CMK (cell line): ENCODE measurements around the gene SERPINB1.

ENCODE experiments used
- DNase-seq: peaks from one replicate; pipeline ENCODE4 v3.0.0-alpha.2; 2010; ENCODE audit warnings: low read depth

The SERPINB1 gene

GRCh38 chr6:2850538-2851113 lies 9.0 kb upstream of the SERPINB1 start:
- DNase-seq = no peak

- DNase-seq = no peak
Observed at GRCh38 chr6:2848851-2849250, 7.2 kb upstream of the SERPINB1 start.

DNA sequence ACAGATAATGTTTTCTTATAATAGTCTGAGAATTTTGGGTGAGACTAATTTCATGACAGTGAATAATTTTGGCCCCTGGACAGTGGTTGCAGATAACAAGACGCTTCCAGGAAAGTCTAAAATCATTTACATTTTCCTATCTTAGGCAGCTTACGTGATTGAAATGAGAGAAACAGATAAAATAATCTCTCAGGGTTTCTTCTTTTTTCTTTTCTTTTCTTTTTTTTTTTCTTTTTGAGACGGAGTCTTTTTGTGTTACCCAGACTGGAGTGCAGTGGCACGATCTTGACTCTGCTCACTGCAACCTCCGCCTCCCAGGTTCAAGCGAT lies 4.2 kb upstream of the SERPINB1 start:
- DNase-seq = no peak

DNA sequence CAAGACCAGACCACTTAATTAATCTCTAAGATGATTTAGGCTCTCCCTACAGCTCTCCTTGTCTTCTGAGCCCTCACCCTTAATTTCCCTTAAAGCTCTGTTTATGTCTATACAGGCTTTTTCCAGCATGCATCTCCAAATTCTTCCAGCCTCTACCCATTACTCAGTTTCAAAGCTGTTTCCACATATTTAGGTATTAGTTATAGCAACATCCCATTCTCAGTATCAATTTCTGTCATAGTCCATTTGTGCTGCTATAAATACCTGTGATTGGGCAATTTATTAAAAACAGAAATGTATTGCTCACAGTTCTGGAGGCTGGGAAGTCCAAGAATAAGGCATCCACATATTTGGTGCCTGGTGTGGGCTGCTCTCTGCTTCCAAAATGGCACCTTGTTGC lies 2.3 kb upstream of the SERPINB1 start:
- DNase-seq = no peak

GRCh38 chr6:2843138-2843740 lies 1.6 kb upstream of the SERPINB1 start:
- DNase-seq = no peak

- no peak for DNase-seq
Observed at GRCh38 chr6:2842139-2842552, 483 bp upstream of the SERPINB1 start.

GRCh38 chr6:2840749-2841061 lies 958 bp downstream of the SERPINB1 start:
- no peak for DNase-seq

GRCh38 chr6:2839982-2840748 lies 1.5 kb downstream of the SERPINB1 start:
- no peak for DNase-seq

DNA sequence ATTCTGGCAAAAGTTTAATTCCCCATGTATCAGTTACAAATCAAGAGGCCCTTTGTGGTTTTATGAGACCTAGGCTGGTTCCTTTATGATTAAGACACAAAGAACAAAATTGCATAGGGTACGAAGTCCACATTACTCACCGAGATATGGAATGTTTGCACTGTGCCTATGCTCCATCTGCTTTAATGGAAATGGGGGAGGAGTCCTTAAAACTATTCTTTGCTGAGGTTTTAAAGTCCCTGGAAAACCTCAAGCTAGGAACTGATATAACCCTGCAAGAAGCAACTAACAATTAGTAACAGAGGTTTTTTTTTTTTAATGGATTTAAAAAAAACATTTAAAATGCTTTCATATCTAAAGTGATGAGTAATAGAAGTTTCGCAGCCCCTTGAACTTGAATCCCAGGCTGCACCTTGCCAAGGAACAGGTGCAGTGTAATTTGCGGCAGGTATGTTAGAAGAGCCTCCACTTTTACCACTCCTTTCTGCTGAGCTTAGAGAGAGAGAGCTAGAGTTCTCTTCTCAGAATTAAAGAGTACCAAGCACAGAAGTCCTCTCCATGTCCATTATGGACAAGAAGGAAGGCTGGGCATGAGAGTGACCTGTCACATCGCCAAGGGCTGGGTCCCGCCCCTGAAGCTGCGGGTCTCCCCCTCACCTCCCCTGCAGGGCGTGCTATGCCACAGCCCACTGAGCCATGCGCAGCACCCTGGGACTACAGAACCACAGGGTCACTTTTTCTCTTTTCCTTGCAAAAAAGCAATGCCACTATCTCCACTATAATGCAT lies 2.3 kb downstream of the SERPINB1 start:
- DNase-seq = no peak

- DNase-seq = no peak
Observed at GRCh38 chr6:2838251-2838650, 3.4 kb downstream of the SERPINB1 start.

DNA sequence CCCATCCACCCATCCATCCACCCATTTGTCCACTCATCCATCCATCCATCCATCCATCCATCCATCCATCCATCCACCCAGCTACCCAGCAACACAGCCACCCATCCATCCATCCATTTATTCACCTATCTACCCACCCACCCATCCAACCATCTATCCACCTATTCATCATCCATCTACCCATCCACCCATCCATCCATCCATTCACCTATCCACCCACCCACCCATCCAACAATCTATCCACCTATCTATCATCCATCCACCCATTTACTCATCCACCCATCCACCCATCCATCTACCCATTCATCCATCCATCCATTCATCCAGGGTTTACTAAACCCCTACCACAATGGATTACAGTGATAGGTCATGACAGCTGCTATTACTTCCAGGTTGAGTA lies 7.4 kb downstream of the SERPINB1 start:
- DNase-seq = no peak

GRCh38 chr6:2831392-2831791 lies 10.3 kb downstream of the SERPINB1 start:
- DNase-seq = no peak

GRCh38 chr6:2830183-2830582 lies 11.5 kb downstream of the SERPINB1 start:
- DNase-seq = no peak

- DNase-seq = no peak
Observed at GRCh38 chr6:2829253-2829652, 12.4 kb downstream of the SERPINB1 start.

DNA sequence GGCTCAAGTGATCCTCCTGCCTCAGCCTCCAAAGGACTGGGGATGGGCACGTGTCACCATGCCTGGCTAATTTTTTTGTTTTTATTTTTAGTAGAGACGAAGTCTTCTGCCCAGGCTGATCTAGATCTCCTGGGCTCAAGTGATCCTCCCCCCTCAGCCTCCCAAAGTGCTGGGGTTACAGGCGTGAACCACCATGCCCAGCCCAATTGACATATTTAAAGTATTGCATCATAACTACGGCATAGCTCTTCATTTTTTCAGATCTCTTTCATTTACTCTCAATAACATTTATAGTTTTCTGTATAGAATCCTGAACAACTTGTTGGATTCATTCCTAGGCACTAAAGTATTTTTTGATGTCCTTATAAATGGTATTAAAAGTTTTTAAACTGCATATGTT lies 13.0 kb downstream of the SERPINB1 start:
- no peak for DNase-seq

GRCh38 chr6:2827142-2827541 lies 14.5 kb downstream of the SERPINB1 start:
- DNase-seq = no peak

DNA sequence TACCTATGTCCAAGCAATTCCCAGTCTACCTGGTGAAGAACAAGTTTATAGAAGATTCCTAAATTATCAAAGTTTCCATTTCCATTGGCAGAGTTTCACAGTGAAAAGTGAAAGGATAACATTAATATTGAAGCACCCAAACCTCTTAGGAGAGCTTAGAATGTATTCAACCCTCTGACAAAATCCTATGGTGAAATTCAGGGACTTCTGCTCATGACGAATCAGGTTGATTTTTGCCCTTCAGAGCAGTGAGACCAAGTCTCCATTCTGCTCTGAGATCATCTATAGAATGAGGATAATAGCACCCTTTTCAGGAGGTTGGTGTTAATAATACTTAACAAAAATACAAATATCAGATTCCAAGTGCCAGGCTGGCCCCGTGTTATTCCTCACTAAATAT lies 15.5 kb downstream of the SERPINB1 start:
- DNase-seq = no peak

DNA sequence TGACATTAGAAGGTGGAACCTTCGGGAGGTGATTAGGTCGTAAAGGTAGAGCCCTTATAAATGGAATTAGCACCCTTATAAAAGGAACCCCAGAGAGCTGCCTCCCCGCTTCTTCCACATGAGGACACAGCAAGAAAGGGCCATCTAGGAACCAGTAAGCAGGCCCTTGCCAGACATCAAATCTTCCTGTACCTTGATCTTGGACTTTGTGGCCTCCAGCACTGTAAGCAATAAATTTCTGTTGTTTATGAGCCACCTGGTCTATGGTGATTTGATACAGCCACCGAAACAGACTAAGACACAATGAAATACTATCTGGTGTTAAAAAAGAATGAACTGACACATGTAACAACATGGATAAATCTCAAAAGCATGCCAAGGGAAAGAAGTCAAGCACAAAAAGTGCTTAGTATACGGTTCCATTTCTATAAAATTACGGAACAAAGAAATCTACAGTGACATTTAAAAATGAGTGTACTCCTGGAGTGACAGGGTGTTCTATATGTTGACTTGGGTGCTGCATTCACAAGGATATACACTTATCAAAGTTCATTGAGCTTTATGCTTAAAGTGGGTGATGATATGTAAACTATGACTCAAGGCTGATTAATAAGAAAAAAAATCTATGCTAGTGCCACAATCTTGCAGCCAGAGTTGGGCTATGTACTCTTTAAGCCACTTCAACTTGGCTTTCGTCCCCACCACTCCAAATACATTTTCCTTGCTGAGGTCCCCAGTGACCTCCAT lies 18.4 kb downstream of the SERPINB1 start:
- no peak for DNase-seq

- DNase-seq = no peak
Observed at GRCh38 chr6:2821554-2821953, 20.1 kb downstream of the SERPINB1 start.

DNA sequence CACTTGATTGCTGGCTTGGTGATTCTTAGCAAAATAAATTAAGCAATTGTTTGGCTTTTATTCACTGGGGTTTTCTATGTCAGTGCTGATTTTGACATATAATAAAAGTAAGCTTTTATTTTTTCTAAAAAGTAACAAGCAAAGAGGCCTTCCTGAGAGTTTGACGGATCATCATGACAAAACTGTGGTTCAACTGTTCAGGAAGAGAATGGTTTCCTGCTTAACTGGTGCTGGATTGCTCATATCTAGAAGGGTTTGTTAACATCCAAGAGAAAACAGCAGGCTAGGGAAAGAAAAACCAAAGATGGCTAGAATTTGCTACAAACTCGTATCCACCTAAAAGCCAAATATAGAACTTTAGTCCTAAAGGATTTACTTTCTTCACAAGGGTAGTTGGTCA lies 21.2 kb downstream of the SERPINB1 start:
- no peak for DNase-seq

- DNase-seq = no peak
Observed at GRCh38 chr6:2819978-2820377, 21.7 kb downstream of the SERPINB1 start.

- DNase-seq = no peak
Observed at GRCh38 chr6:2819115-2819514, 22.5 kb downstream of the SERPINB1 start.
